H1 (cell line): Measurements from ENCODE around the gene ING5. TPM values are rescaled to one million over a fixed set of nuclear protein-coding genes. Genes with fewer than 3 reads are reported as not detected.

Experiments
- CHD1 ChIP-seq: IDR thresholded peaks from 2 replicates; pipeline ENCODE4 v1.6.1; 2012; ENCODE audit warnings: low read depth, low read length, improper control_type of control experiment
- CHD2 ChIP-seq: IDR thresholded peaks from 2 replicates; pipeline ENCODE4 v1.6.1; 2012; ENCODE audit warnings: low read length, improper control_type of control experiment
- CHD7 ChIP-seq: fragments of 300-600 bp; sonication (generic); IDR thresholded peaks from 2 replicates; pipeline ENCODE4 v1.7.1; 2012; ENCODE audit warnings: low read length, moderate library complexity, mild to moderate bottlenecking, inconsistent platforms; ENCODE audit not compliant: insufficient replicate concordance
- GTF2F1 ChIP-seq: IDR thresholded peaks from 2 replicates; pipeline ENCODE4 v1.6.1; 2012; ENCODE audit warnings: low read depth, low read length, improper control_type of control experiment, borderline replicate concordance
- JUND ChIP-seq: IDR thresholded peaks from 2 replicates; pipeline ENCODE4 v1.6.1; 2011; ENCODE audit warnings: mild to moderate bottlenecking, improper control_type of control experiment, low read length
- MAFK ChIP-seq: IDR thresholded peaks from 2 replicates; pipeline ENCODE4 v1.6.1; 2012; ENCODE audit warnings: low read depth, mild to moderate bottlenecking, improper control_type of control experiment, low read length
- SP4 ChIP-seq: IDR thresholded peaks from 2 replicates; pipeline ENCODE4 v1.6.1; 2012; ENCODE audit warnings: low read length, inconsistent platforms
- SUZ12 ChIP-seq: fragments of 200-600 bp; sonication (generic); IDR thresholded peaks from 2 replicates; pipeline ENCODE4 v1.6.1; 2012; ENCODE audit warnings: mild to moderate bottlenecking, inconsistent platforms, low read length, moderate library complexity, mixed read lengths
- TAF7 ChIP-seq: optimal IDR thresholded peaks from 2 replicates; pipeline ENCODE3; 2011; ENCODE audit warnings: low read depth, mild to moderate bottlenecking, inconsistent platforms, low read length, moderate library complexity, borderline replicate concordance
- polyA plus RNA-seq, 7 experiments: library from polyadenylated mRNA; depleted of rRNA in 3 of 7; stranded (reverse) in 5 of 7; unstranded in 2 of 7; fragments of >200 nt in 5 of 7; fragments of 200-250 nt in 2 of 7; gene quantifications; 1 replicate in 5 of 7; 2 replicates in 1 of 7; 4 replicates in 1 of 7; pipeline versions ENCODE4 v1.2.1 to v1.2.3, GENCODE V29; 2011 to 2013; ENCODE audit warnings: missing spikeins in 2 of 7, mixed read lengths in 2 of 7
- total RNA-seq: library from RNA; stranded (reverse); fragmentation: NEBNext Ultra II Directional; extraction: Animal tissue kit (Norgen Biotek cat#: 25700); gene quantifications from 2 replicates; pipeline ENCODE4 v1.2.1, GENCODE V29; 2021
- TF ChIP-seq, protein P1 (sequence below): IDR thresholded peaks from 2 replicates; pipeline ENCODE4 v1.6.1; 2011; ENCODE audit warnings: low read length, improper control_type of control experiment

Gene ING5
- total and polyA plus RNA-seq, 2 of the 8 experiments (the other 6 are each of a cell fraction or from before 2014, with no cell fraction given), result 41.5 to 47.4 TPM

DNA sequence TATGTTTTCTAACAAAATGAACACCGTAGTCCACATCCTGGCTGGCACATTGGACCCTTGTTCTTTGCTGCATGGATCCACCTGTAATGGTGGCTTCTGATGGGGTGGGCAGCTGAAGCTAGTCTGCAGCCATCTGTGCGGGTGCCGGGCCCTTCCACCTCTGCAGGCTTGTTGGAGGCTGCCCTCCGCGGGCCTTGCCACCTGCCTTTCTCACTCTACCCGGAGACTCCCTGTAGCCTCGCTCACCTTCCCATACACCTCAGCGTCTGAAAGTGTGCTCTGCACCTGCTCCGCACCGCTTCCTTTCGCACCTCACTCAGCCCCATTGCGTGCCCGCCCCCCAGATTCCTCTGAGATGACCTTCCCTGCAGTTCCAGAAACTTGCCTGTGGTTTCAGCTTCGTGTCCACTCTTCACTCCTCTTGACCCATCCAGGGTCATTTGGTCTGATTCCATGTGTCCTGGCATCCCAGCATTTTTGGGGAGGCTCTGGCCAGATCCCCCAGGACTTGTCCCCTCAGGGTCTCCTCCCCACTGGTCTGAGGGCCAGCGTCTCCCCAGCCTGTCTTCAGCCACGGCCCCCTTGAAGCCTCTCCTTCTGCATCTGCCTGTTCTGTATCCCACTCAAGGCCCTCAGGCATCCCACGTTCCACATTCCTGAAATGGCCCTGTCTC is 46.2 kb upstream of the ING5 start (continued):
- TF ChIP-seq CHD7 (no peak), JUND (no peak), TAF7 (no peak), GTF2F1 (no peak), CHD1 (no peak), MAFK (no peak), SP4 (no peak), SUZ12 (no peak), CHD2 (no peak)
- TF ChIP-seq, protein P1, sequence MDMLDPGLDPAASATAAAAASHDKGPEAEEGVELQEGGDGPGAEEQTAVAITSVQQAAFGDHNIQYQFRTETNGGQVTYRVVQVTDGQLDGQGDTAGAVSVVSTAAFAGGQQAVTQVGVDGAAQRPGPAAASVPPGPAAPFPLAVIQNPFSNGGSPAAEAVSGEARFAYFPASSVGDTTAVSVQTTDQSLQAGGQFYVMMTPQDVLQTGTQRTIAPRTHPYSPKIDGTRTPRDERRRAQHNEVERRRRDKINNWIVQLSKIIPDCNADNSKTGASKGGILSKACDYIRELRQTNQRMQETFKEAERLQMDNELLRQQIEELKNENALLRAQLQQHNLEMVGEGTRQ, result no peak
